ENCODE results near the gene AAGAB.

The AAGAB gene

GRCh38 chr15:67232591-67232990, 21.9 kb downstream of the AAGAB start:
- ATAC-seq (ENCODE audit: low read depth) (no peak), DNase-seq (ENCODE audit: low spot score) (no peak)
- Histone ChIP-seq H3K9me3 (ENCODE audit: severe bottlenecking) (no peaks in the 10 kb centered on the region), H3K27ac (ENCODE audit: poor library complexity, severe bottlenecking) (no peak overlapping the region), H3K27me3 (ENCODE audit: insufficient read depth, poor library complexity, severe bottlenecking) (no peaks in the 10 kb centered on the region), H3K36me3 (ENCODE audit: low read depth) (peaks cover 85% of the 10 kb centered on the region), H3K4me3 (ENCODE audit: severe bottlenecking) (no peak overlapping the region), H3K4me1 (ENCODE audit: insufficient read depth, poor library complexity, severe bottlenecking) (no peaks in the 10 kb centered on the region)
- TF ChIP-seq CTCF (IDR thresholded peaks at IDR 0.05; ENCODE audit: poor library complexity, severe bottlenecking) = no peak

- ATAC-seq (ENCODE audit: low read depth) = peak; percentile 23; the same call in 1 of the 3 replicates
- H3K27ac ChIP-seq (ENCODE audit: poor library complexity, severe bottlenecking) = no peak overlapping the region
- DNase-seq (ENCODE audit: low spot score) = no peak
- no peak for TF ChIP-seq CTCF (IDR thresholded peaks at IDR 0.05; ENCODE audit: poor library complexity, severe bottlenecking)
- no peaks in the 10 kb centered on the region for H3K27me3 ChIP-seq (ENCODE audit: insufficient read depth, poor library complexity, severe bottlenecking)
- peaks cover 86% of the 10 kb centered on the region for H3K36me3 ChIP-seq (ENCODE audit: low read depth)
- no peak overlapping the region for H3K4me3 ChIP-seq (ENCODE audit: severe bottlenecking)
- H3K4me1 ChIP-seq (ENCODE audit: insufficient read depth, poor library complexity, severe bottlenecking) = peaks cover 17% of the 10 kb centered on the region
- H3K9me3 ChIP-seq (ENCODE audit: severe bottlenecking) = no peaks in the 10 kb centered on the region
These were observed 24.0 kb downstream of the AAGAB start for GRCh38 chr15:67230504-67230903.

- Histone ChIP-seq H3K4me1 (ENCODE audit: insufficient read depth, poor library complexity, severe bottlenecking) (peaks cover 36% of the 10 kb centered on the region), H3K9me3 (ENCODE audit: severe bottlenecking) (no peaks in the 10 kb centered on the region), H3K36me3 (ENCODE audit: low read depth) (peaks cover 67% of the 10 kb centered on the region), H3K4me3 (ENCODE audit: severe bottlenecking) (no peak overlapping the region), H3K27ac (ENCODE audit: poor library complexity, severe bottlenecking) (no peak overlapping the region), H3K27me3 (ENCODE audit: insufficient read depth, poor library complexity, severe bottlenecking) (no peaks in the 10 kb centered on the region)
- no peak for DNase-seq (ENCODE audit: low spot score)
- no peak for TF ChIP-seq CTCF (IDR thresholded peaks at IDR 0.05; ENCODE audit: poor library complexity, severe bottlenecking)
- no peak for ATAC-seq (ENCODE audit: low read depth)
These were observed 26.2 kb downstream of the AAGAB start for GRCh38 chr15:67228286-67228685.

GRCh38 chr15:67227846-67228245, 26.6 kb downstream of the AAGAB start:
- H3K36me3 ChIP-seq (ENCODE audit: low read depth) = peaks cover 63% of the 10 kb centered on the region
- no peaks in the 10 kb centered on the region for H3K27me3 ChIP-seq (ENCODE audit: insufficient read depth, poor library complexity, severe bottlenecking)
- no peaks in the 10 kb centered on the region for H3K9me3 ChIP-seq (ENCODE audit: severe bottlenecking)
- H3K4me3 ChIP-seq (ENCODE audit: severe bottlenecking) = no peak overlapping the region
- peaks cover 39% of the 10 kb centered on the region for H3K4me1 ChIP-seq (ENCODE audit: insufficient read depth, poor library complexity, severe bottlenecking)
- no peak for TF ChIP-seq CTCF (IDR thresholded peaks at IDR 0.05; ENCODE audit: poor library complexity, severe bottlenecking)
- peak overlapping the region; percentile 99 for H3K27ac ChIP-seq (ENCODE audit: poor library complexity, severe bottlenecking)
- ATAC-seq (ENCODE audit: low read depth) = no peak
- DNase-seq (ENCODE audit: low spot score) = no peak

GRCh38 chr15:67227431-67227830, 27.0 kb downstream of the AAGAB start:
- no peak for TF ChIP-seq CTCF (IDR thresholded peaks at IDR 0.05; ENCODE audit: poor library complexity, severe bottlenecking)
- DNase-seq (ENCODE audit: low spot score) (no peak), ATAC-seq (ENCODE audit: low read depth) (no peak)
- Histone ChIP-seq H3K36me3 (ENCODE audit: low read depth) (peaks cover 59% of the 10 kb centered on the region), H3K4me1 (ENCODE audit: insufficient read depth, poor library complexity, severe bottlenecking) (peaks cover 43% of the 10 kb centered on the region), H3K4me3 (ENCODE audit: severe bottlenecking) (no peak overlapping the region), H3K9me3 (ENCODE audit: severe bottlenecking) (no peaks in the 10 kb centered on the region), H3K27me3 (ENCODE audit: insufficient read depth, poor library complexity, severe bottlenecking) (no peaks in the 10 kb centered on the region), H3K27ac (ENCODE audit: poor library complexity, severe bottlenecking) (peak overlapping the region; percentile 99)
